Measurements from ENCODE around the gene GOLGA6L10. TPM values are rescaled to one million over a fixed set of nuclear protein-coding genes. Genes with fewer than 3 reads are reported as not detected.
"Not testable (repeated sequence)": the region's sequence is repeated elsewhere in the genome, so short reads cannot be mapped to it uniquely, and the experiment has no call there.

Gene GOLGA6L10
- total RNA-seq, 2 experiments from 2014 or later, result 0.95 to 1.1 TPM

DNA sequence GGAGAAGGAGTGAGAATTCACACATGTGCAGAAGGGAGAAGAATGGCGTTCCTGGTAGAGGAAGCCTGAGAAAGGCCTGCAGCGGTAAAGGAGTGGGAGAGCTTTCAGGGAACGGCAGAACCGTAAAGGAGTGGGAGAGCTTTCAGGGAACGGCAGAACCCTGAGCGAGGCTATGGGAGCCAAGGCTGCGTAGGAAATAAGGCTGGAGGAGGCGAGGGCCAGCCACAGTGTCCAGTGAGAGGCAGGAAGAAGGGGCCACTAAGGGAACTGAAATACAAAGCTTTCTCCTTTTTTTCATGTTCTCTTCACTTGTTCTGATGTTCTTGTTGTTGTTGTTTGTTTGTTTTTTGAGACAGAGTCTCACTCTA is 41.6 kb downstream of the GOLGA6L10 start:
- no peak for DNase-seq
- peaks cover 7% of the 10 kb centered on the region for H3K27me3 Mint-ChIP-seq
- no peaks in the 10 kb centered on the region for H3K9me3 Mint-ChIP-seq
- no peak overlapping the region for H3K4me3 Mint-ChIP-seq
- CTCF ChIA-PET, result no interaction called here
- POLR2A ChIA-PET, result no interaction called here
- H3K36me3 Mint-ChIP-seq (ENCODE audit: low read depth), result no peaks in the 10 kb centered on the region
- H3K4me1 Mint-ChIP-seq, result no peaks in the 10 kb centered on the region
- H3K27ac Mint-ChIP-seq, result no peak overlapping the region

DNA sequence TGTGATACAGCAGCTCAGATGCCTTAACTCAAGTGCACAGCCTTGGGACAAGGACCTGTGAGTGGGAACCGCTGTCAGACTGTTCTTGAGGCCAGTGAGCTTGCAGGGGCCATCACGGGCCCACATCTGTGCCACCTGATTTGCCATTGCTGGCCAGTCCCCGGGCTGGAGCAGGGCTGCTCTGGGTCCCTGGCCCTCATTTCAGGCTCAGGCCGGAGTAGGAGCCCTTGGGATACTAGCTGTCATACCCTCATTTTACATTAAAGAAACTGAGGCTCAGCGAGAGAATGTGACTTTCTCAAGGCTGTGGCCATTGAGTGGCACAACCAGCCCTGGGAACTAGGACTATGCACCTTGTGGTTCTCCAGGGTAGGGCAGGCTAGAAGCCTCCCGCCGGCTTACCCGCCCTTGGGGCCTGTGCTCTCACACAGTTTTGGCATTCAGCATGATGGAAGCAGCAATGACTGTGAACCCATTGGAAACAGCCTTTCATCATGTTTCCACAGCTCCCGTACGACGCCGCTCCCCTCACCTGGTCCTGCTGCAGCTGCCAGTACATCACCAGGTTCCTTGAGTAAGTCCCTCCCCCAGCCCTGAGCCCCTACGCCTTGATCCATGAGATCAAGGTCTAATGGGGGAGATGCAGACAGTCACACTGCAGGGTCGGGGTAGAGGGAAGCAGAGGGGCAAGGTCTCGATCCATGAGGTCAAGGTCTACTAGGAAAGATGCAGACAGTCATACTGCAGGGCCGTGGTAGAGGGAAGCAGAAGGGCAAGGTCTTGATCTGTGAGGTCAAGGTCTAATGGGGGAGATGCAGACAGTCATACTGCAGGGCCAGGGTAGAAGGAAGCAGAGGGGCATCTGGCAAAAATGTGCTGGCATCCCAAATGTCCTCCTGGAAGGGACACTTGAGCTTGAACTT is 42.2 kb downstream of the GOLGA6L10 start:
- Mint-ChIP-seq H3K4me3 (no peak overlapping the region), H3K27ac (no peak overlapping the region), H3K36me3 (ENCODE audit: low read depth) (no peaks in the 10 kb centered on the region), H3K27me3 (peaks cover 7% of the 10 kb centered on the region), H3K4me1 (no peaks in the 10 kb centered on the region), H3K9me3 (no peaks in the 10 kb centered on the region)
- ChIA-PET POLR2A (no interaction called here), CTCF (no interaction called here)
- peak; percentile 8 for DNase-seq

DNA sequence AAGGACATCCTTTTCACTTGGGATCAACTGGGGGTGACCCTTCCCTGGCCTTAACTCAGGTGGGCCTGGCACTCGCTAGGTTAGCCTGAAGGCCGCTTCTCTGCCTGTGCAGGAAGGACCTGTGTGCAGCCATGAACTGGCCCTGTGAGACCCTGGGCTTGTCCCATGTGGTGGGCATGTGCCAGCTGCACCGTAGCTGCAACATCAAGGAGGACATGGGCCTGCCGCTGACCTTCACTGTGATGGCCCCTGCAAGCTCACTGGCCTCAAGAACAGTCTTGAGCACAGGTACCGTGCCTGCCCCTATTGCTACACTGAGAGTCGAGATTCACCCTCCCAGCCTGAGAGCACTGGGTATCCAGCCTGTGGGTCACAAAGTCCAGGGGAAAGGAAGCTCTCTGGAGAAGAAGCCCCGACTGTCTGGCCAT is 43.6 kb downstream of the GOLGA6L10 start:
- Mint-ChIP-seq H3K27me3 (peaks cover 7% of the 10 kb centered on the region), H3K4me3 (no peak overlapping the region), H3K9me3 (no peaks in the 10 kb centered on the region), H3K4me1 (no peaks in the 10 kb centered on the region), H3K36me3 (ENCODE audit: low read depth) (no peaks in the 10 kb centered on the region), H3K27ac (no peak overlapping the region)
- CTCF ChIA-PET, result no interaction called here
- POLR2A ChIA-PET, result no interaction called here
- DNase-seq, result no peak

DNA sequence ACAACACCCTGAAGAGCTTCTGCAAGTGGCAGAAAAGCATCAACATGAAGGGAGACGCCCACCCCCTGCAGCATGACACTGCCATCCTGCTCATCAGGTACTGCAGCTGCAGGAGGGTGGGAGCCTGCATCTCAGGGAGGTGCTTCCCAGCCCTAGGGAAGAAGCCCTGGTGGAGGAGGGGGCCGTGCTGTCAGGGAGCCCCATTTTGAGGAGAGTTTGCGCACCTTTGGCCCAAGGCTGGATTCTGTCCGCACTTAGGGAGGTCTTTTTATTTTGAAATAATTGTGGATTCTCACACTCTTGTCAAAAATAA is 44.5 kb downstream of the GOLGA6L10 start:
- Mint-ChIP-seq H3K4me3 (no peak overlapping the region), H3K4me1 (no peaks in the 10 kb centered on the region), H3K27ac (no peak overlapping the region), H3K36me3 (ENCODE audit: low read depth) (no peaks in the 10 kb centered on the region), H3K27me3 (peaks cover under 1% of the 10 kb centered on the region), H3K9me3 (no peaks in the 10 kb centered on the region)
- DNase-seq, result no peak
- POLR2A ChIA-PET, result no interaction called here
- CTCF ChIA-PET, result no interaction called here

DNA sequence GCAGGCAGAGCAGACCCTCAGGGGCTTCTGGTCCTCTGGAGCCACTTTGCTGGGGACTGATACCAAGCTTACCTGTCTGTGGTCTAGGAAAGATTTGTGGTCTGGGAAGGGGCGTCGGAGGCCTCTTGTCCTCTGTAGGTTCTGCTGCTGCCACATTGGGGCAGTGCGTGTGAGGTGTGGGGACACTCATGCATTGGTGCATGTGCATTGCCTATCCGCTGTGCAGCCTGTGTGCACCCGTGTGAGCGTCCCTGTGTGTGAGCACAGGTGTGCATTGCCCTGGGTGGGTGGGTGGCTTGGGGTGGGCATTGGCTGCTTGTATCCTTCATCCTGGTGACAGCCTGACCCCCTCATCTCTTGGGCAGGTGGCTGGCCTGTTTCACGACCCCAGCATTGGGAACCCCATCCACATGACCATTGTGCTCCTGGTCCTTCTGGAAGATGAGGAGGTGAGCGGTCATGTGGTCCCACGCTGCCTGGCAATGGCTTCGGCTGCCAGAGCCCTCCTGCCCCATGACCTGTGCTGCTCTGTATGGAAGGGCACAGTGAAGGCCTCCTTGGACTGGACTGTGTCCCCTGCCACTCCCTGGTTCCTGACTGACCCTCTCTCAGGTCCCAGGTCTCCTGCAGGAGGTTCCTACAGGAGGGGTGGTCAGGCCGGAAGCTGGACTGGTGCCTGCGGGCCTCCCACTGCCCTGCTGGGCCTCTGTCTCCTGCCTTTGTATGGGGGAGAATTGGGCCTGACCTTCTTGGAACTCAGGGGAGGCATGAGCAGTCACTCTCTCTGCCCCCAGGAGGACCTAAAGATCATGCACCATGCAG is 45.1 kb downstream of the GOLGA6L10 start:
- no peaks in the 10 kb centered on the region for H3K9me3 Mint-ChIP-seq
- DNase-seq, result peak; percentile 12
- ChIA-PET POLR2A (no interaction called here), CTCF (no interaction called here)
- no peak overlapping the region for H3K4me3 Mint-ChIP-seq
- no peaks in the 10 kb centered on the region for H3K36me3 Mint-ChIP-seq (ENCODE audit: low read depth)
- H3K27ac Mint-ChIP-seq, result no peak overlapping the region
- no peaks in the 10 kb centered on the region for H3K4me1 Mint-ChIP-seq
- no peaks in the 10 kb centered on the region for H3K27me3 Mint-ChIP-seq

DNA sequence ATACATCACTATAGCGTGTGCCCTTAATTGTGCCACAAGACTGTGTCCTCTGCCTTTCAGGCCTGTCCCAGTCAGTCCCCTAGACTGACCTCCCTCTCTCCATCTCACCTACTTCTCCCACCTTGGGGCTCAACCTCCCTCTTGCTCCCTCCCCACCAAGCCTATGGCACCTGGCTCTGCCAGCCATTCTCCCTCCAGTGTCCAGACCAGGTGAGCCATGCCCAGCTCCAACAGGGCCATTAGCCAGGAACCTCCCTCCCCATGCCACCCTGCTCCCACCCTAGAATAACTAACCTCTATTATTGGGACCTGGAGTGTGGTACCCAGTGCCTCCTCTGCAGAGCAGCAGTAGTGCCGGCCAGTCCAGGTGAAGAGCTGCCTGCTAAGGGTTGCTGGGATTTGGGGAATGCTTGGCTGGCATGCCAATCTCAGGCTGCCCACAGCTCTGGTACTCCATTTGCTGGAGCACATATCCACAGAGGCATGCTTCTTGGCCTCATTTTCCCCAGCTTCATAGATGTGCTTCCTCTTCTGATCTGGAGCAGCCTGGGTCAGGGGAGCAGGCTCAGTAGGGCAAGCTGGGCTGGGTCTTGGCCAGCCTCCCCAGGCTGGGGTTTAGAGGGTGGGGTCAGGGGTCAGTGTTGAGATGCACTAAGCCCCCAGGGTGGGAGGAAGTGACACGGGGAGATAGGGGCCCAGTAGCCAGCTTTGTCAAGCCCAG is 47.8 kb downstream of the GOLGA6L10 start:
- H3K27ac Mint-ChIP-seq, result no peak overlapping the region
- CTCF ChIA-PET, result no interaction called here
- POLR2A ChIA-PET, result no interaction called here
- H3K4me3 Mint-ChIP-seq, result no peak overlapping the region
- no peaks in the 10 kb centered on the region for H3K27me3 Mint-ChIP-seq
- no peaks in the 10 kb centered on the region for H3K9me3 Mint-ChIP-seq
- peaks cover 13% of the 10 kb centered on the region for H3K4me1 Mint-ChIP-seq
- DNase-seq, result peak; percentile 14
- no peaks in the 10 kb centered on the region for H3K36me3 Mint-ChIP-seq (ENCODE audit: low read depth)

DNA sequence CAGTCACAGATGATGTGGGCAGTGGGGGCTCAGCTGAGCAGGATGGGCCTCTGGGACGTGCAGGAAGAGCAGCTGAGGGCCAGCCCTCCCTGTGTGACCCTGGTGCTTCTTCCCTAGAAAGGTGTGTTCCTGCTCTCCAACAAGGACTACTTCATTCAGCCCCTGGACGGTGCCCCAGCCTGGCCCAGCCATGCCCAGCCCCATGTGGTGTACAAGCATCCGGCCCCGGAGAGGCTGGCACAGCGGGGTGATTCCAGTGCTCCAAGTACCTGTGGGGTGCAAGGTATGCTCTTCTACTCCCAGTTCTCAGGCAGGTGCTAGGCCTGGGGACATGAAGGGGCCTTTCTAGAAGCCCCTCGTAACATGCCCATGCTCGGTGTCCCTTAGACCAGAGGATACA is 48.4 kb downstream of the GOLGA6L10 start:
- H3K4me1 Mint-ChIP-seq, result peaks cover 13% of the 10 kb centered on the region
- ChIA-PET CTCF (no interaction called here), POLR2A (no interaction called here)
- H3K27me3 Mint-ChIP-seq, result no peaks in the 10 kb centered on the region
- H3K27ac Mint-ChIP-seq, result no peak overlapping the region
- no peaks in the 10 kb centered on the region for H3K36me3 Mint-ChIP-seq (ENCODE audit: low read depth)
- peak; percentile 12 for DNase-seq
- H3K4me3 Mint-ChIP-seq, result no peak overlapping the region
- no peaks in the 10 kb centered on the region for H3K9me3 Mint-ChIP-seq

DNA sequence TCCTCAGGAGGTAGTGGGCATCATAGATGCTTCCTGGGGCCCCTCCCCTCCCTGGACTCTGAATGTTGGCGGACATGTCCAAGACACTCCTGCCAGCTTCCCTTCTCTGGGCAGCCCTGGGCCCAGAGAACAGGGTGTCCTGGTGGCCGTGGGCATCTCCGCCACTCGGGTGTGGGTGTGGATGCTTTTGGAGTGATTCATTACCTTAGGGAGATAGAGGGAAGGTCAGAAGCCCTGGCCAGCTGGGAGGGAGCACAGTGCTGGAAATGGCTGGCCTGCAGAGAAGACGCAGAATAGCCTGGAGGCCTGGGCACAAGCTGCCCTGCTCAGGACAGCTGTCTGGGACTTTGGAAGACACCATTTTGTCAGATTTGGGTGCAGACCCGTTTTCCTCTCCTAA is 48.9 kb downstream of the GOLGA6L10 start:
- H3K4me3 Mint-ChIP-seq; DNase-seq; POLR2A ChIA-PET; H3K27ac Mint-ChIP-seq; CTCF ChIA-PET; H3K36me3 Mint-ChIP-seq (ENCODE audit: low read depth); H3K9me3 Mint-ChIP-seq; H3K27me3 Mint-ChIP-seq: not testable (repeated sequence)
- H3K4me1 Mint-ChIP-seq, result peaks cover 13% of the 10 kb centered on the region

DNA sequence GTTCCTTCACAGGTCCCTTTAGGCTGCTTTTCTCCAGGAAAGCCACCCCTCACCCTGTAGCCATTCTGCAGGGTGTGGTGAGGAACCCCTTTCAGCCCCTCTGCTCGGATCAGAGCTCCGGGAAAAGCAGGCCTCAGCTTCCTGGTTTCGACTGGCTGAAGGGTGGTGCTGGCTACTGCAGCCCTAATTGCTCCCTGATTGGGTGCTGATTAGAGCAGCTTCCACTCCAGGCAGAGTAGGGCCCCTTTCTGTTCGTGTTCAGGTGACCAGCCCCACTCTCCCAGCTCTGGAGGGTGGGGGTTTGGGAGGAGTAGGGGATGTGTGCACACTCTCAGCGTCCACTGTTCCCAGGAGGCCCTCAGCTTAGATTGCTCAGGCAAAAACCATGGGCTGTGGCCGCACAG is 49.8 kb downstream of the GOLGA6L10 start:
- H3K9me3 Mint-ChIP-seq; H3K36me3 Mint-ChIP-seq (ENCODE audit: low read depth); CTCF ChIA-PET; H3K27me3 Mint-ChIP-seq; H3K4me3 Mint-ChIP-seq; POLR2A ChIA-PET; H3K27ac Mint-ChIP-seq; DNase-seq: not testable (repeated sequence)
- H3K4me1 Mint-ChIP-seq, result peaks cover 13% of the 10 kb centered on the region

DNA sequence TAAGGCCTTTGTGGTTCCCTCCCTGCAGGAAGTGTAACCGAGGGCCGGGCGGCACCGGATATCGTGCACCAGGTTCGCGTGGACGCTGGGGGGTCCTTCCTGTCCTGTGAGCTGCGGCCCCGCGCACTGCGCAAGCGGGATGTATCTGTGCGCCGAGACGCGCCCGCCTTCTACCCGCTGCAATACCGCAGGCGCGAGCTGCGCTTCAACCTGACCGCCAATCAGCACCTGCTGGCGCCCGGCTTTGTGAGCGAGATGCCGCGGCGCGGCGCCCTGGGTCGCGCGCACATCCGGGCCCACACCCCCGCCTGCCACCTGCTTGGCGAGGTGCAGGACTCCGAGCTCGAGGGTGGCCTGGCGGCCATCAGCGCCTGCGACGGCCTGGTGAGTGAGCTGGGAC is 50.8 kb downstream of the GOLGA6L10 start:
- DNase-seq, result peak; percentile 62
- ChIA-PET POLR2A (no interaction called here), CTCF (no interaction called here)
- Mint-ChIP-seq H3K9me3 (no peaks in the 10 kb centered on the region), H3K27ac (no peak overlapping the region), H3K27me3 (no peaks in the 10 kb centered on the region), H3K36me3 (ENCODE audit: low read depth) (no peaks in the 10 kb centered on the region), H3K4me1 (peaks cover 13% of the 10 kb centered on the region), H3K4me3 (no peak overlapping the region)

DNA sequence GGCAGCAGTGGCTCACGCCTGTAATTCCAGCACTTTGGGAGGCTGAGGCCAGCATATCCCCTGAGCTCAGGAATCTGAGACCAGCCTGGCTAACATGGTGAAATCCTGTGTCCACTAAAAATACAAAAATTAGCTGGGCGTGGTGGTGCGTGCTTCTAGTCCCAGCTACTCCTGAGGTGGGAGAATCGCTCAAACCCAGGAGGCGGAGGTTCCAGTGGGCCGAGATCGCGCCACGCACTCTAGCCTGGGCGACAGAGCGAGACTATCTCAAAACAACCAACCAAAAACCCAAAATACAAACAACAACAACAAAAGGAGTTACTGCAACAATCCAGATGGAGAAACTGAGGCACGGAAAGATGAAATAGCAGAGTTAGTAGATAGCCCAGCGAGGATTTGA is 51.2 kb downstream of the GOLGA6L10 start:
- Mint-ChIP-seq H3K27me3 (no peaks in the 10 kb centered on the region), H3K9me3 (no peaks in the 10 kb centered on the region), H3K4me3 (no peak overlapping the region), H3K4me1 (peaks cover 13% of the 10 kb centered on the region), H3K36me3 (ENCODE audit: low read depth) (no peaks in the 10 kb centered on the region), H3K27ac (no peak overlapping the region)
- no peak for DNase-seq
- CTCF ChIA-PET, result no interaction called here
- POLR2A ChIA-PET, result no interaction called here

DNA sequence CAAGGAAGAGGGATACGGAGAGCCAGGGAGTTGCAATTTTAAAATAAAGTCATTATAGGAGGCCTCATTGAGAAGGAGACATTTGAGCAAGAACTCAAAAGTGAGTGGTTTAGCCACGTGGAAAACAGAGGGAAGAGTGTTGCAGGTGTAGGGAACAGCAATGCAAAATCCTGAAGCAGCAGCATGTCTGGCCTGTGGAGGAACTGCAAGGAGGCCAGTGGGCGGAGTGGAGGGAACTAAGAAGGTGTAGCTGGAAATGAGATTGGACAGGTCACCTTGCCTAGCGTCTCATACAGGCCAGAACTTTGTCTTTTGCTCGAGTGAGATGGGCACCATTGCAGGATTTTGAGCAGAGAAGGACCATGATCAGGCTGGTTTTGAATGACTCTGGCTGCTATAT is 51.7 kb downstream of the GOLGA6L10 start:
- POLR2A ChIA-PET, result no interaction called here
- no peak overlapping the region for H3K4me3 Mint-ChIP-seq
- no peak overlapping the region for H3K27ac Mint-ChIP-seq
- H3K9me3 Mint-ChIP-seq, result no peaks in the 10 kb centered on the region
- H3K27me3 Mint-ChIP-seq, result peaks cover 3% of the 10 kb centered on the region
- peaks cover 13% of the 10 kb centered on the region for H3K4me1 Mint-ChIP-seq
- CTCF ChIA-PET, result no interaction called here
- no peaks in the 10 kb centered on the region for H3K36me3 Mint-ChIP-seq (ENCODE audit: low read depth)
- DNase-seq, result no peak

DNA sequence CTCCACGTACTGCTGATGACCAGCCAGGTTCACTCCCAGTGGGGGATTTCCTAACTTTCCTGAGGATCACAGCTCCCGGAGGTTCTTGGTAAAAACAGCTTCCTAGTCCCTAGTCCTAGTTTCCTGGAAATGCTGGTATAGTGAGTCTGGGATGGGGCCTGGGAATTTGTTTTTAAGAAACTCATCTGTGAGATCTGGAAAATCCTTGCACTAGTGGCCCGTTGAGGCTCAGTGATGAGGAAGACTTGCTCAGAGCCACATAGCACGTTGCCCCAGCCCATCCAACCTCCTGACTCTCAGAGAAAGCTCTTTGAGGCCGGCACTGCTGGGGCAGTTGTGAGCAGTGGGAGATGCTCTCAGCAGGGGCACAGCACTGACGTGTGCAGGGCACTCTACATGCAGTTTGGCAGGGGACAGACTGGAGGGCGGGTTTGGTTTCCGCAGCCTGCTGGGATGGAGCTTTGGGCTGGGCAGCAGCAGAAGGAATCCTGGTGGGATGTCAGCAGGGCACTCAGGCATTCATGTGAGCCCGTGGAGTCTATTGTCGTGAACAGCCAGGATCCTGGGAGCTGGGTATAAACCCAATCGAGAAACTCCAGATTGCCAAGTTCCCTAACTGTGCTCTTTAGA is 55.1 kb downstream of the GOLGA6L10 start:
- H3K36me3 Mint-ChIP-seq (ENCODE audit: low read depth), result no peaks in the 10 kb centered on the region
- no peak for DNase-seq
- CTCF ChIA-PET, result no interaction called here
- no peak overlapping the region for H3K27ac Mint-ChIP-seq
- peaks cover 15% of the 10 kb centered on the region for H3K4me1 Mint-ChIP-seq
- no peaks in the 10 kb centered on the region for H3K9me3 Mint-ChIP-seq
- no peak overlapping the region for H3K4me3 Mint-ChIP-seq
- POLR2A ChIA-PET, result no interaction called here
- H3K27me3 Mint-ChIP-seq, result peaks cover 26% of the 10 kb centered on the region

Measured in activated CD4-positive, alpha-beta memory T cell treated with anti-CD3 and anti-CD28 coated beads, Interleukin-2, amount 10 ng/mL, durations not matched to agents 7 days and 5 days (primary cell).